HEK293 (cell line): Measurements from ENCODE around the gene PLEKHH3.
"Not testable (repeated sequence)": the region's sequence is repeated elsewhere in the genome, so short reads cannot be mapped to it uniquely, and the experiment has no call there.

Experiments used
- KLF9 ChIP-seq: fragments of 450-650 bp; formaldehyde crosslinking; IDR thresholded peaks from 2 replicates; pipeline ENCODE4 v1.5.1; 2016; ENCODE audit warnings: missing biosample characterization, missing genetic modification characterization, low read depth
- PATZ1 ChIP-seq: fragments of 450-650 bp; formaldehyde crosslinking; IDR thresholded peaks from 2 replicates; pipeline ENCODE4 v1.5.1; 2016; ENCODE audit warnings: missing biosample characterization, missing genetic modification characterization
- REST ChIP-seq: fragments of 450-650 bp; formaldehyde crosslinking; IDR thresholded peaks from 2 replicates; pipeline ENCODE4 v1.5.1; 2016; ENCODE audit warnings: missing biosample characterization, missing genetic modification characterization
- SP3 ChIP-seq: fragments of 450-650 bp; formaldehyde crosslinking; IDR thresholded peaks from 2 replicates; pipeline ENCODE4 v1.5.1; 2016; ENCODE audit warnings: missing biosample characterization, missing genetic modification characterization
- ZNF174 ChIP-seq: fragments of 450-650 bp; formaldehyde crosslinking; IDR thresholded peaks from 2 replicates; pipeline ENCODE4 v1.5.0; 2017; ENCODE audit warnings: missing biosample characterization, mild to moderate bottlenecking, missing genetic modification characterization
- ZNF24 ChIP-seq: fragments of 450-650 bp; formaldehyde crosslinking; IDR thresholded peaks from 2 replicates; pipeline ENCODE4 v1.5.1; 2016; ENCODE audit warnings: missing biosample characterization, missing genetic modification characterization
- ZNF302 ChIP-seq: fragments of 450-650 bp; formaldehyde crosslinking; IDR thresholded peaks from 2 replicates; pipeline ENCODE4 v1.5.1; 2016; ENCODE audit warnings: missing biosample characterization, missing genetic modification characterization, low read depth
- ZNF501 ChIP-seq: fragments of 450-650 bp; formaldehyde crosslinking; IDR thresholded peaks from 2 replicates; pipeline ENCODE4 v1.5.1; 2016; ENCODE audit warnings: missing biosample characterization, missing genetic modification characterization

- not testable (repeated sequence) for TF ChIP-seq ZNF24; PATZ1 (tag by site-specific recombination); SP3 (tag by site-specific recombination); REST; ZNF174 (tag by site-specific recombination); ZNF302 (tag by site-specific recombination); KLF9; ZNF501 (tag by site-specific recombination)
These were observed 16.9 kb downstream of the PLEKHH3 start for GRCh38 chr17:42659932-42660274.
